ENCODE data around the gene ALDH8A1. TPM values are rescaled to one million over a fixed set of nuclear protein-coding genes. Genes with fewer than 3 reads are reported as not detected.

Gene ALDH8A1
- total RNA-seq, 2 donors from 2014 or later = 0.55 to 0.56 TPM

DNA sequence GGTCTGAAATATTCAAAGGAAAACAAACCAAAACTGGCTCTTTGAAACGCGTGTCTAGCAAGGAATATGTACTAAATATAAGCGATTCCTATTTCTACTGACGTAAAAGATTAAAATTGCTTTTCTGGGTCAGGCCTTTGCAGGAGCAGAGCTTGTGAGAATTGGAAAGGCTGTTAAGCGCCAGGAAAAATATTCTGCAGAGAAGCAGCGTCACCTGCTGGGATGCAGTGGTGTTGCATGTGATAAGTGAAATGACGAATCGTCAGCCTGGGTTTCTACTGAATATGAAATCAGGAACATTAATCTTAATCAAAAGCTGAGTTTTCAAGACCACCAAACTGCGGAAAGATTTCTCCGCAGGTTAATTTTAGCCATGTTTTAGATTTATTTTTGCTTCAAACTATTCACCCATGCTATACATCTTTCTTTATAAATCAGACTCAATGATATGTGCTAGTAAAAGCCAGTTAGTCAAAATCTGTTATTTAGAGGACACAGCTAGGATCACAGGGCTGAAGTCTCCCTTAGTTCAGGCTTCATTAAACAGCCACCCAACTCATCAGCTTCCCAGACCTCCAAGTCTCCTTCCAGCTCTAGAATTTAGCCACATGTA, 67.4 kb downstream of the ALDH8A1 start:
- ATAC-seq = peak; percentile 73
- intact Hi-C loops (cut with DNase I, micrococcal nuclease) = no loop called here
- DNase-seq = peak in 1 of 2 donors; percentile 71

DNA sequence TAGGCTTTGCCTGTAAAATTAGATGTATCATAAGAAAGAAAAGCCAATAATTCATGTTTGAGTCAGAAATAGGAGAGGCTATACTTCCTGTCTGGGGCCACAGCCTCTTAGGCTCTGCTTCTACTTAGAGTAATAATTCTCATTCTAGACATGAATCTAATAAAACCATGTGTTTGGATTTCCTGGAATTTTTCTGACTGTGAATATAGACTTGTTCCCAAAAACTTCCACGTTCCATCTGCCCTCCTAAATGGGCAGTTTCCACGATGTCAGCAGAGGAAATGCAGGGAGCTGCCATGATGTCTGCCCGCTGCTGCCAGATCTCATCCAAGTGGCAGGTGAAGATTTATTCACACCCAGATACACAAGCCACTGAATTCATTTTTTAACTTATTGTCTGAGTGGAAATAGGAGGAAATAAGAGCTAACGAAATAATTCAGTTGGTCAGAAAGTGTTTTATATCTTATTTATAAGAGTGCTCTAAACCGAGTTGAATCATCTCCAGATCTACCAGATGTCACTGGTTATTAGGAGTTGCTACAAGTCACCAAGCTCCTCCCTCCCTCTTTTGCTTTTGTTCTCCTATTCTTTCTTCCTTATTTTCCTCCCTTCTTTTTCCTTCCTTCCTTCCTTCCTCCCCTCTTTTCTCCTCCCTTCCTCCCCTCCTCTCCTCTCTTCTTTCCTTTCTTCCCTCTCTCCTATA, 69.3 kb downstream of the ALDH8A1 start:
- ATAC-seq (no peak), DNase-seq (no peak)
- intact Hi-C loops (cut with DNase I, micrococcal nuclease) = no loop called here

DNA sequence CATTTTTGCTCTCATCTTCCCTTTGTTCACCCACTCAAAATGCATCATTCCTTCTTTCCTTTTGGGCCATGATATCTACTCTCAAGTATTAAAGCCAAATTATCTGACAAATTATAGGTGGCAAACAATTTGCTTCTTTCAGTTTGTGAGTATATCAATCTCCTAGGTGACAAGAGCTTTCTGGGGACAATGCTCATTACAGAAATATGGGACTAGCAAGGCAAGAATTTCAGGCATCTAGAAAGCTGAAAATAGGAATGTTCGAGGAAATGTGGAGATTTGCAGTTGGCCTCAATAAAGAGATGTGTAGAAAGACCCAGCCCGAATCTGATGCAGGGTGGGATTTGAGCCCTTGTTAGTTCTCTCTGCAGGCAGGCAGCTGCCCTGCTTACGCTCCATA, 71.8 kb downstream of the ALDH8A1 start:
- ATAC-seq (no peak), DNase-seq (no peak)
- intact Hi-C loops (cut with DNase I, micrococcal nuclease) = no loop called here

DNA sequence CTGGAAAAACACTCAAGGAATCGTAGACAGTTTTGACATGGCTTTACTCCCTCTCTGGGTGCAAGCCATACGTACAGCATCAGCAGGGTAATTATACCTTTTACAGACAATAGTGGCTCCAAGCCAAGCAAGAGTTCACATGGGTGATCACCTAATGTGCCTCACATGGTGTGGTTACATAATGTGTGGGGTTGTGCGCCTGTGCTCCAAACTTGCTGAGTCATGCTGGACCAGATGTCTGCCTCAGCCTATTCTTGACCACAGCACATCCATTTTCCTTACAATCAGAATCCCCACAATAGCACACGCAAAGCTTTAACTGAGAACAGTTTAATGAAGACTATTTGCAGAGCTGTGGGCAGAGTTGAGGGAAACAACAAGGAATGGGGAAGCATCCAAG, 74.5 kb downstream of the ALDH8A1 start:
- ATAC-seq (no peak), DNase-seq (no peak)
- intact Hi-C loops (cut with DNase I, micrococcal nuclease) = no loop called here

DNA sequence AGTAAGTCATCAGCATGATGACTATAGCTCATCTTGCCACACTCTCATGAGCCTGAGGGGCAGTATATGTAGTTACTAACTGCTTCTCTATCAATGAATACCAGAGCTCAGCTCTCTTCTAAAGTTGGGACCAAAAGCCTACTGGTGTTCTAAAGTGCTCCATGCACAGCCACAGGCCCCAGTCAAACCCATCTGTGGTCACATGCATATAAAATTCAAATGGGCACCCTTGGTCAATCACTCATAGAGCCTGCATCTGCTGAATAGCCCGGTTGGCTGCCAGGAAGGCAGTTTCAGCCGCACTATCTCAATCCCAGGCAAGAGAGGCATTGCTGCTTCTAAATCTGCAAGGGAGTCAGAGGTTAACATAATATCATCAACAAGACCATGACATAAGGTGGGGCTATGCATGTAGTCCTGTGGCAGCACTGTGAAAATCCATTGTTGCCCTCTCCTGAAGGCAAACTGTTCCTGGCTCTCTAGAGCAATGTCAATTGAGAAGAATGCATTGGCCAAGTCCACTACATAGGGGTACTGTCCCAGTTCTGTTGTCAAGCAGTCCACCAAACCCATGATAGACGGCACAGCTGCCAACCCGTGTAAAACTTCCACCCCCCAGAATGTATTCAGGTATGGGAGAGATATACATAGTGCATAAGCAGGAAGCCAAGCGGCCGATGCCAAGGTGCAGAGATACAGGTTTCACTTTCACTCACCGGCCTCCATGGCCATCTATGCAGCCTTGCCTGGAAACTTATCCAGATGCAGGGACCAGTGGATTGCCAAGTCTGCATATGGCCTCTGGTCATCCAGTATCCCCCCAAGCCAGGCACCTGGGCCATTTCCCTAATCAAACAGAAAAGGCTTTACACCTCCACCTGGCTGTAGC, 76.2 kb downstream of the ALDH8A1 start:
- DNase-seq (peak in 1 of 2 donors; percentile 11), ATAC-seq (no peak)
- intact Hi-C loops (cut with DNase I, micrococcal nuclease) = no loop called here

DNA sequence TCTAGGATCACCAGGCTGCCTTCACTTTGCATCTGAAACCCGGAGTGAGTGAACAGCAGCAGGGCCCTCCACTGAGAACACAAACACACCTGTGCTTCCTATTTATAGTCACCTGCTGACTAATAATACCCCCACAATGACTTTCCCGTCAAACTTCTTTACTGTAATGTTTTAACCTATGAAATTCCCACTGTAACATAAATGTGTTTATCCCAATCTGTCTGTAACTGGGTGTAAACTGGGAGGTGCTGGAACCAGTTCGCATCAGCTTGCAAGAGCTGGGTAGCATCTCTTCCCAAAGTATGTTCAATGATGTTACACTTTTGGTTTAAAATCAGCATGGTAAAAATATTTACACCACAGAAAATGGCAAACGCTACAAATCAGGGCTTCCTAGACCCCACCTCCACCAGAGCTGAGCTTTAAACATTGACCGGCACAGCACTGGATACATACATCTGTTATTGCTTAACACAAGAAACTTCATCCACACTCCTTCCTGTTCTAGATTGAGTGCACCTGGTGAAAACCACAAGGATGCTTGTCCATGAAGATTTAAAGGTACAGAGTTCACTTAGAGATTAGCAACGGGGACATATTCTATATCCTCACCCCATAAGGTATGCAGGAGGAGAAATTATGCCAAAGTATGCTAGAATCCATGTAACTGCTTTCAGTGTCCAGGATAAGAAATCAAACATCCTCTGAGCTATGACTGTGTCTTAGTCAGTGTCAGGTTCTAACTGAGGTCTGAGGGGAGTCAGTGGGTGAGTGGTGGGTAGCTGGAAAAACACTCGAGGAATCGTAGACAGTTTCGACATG, 79.0 kb downstream of the ALDH8A1 start:
- ATAC-seq (no peak), DNase-seq (no peak)
- intact Hi-C loops (cut with DNase I, micrococcal nuclease) = no loop called here

GRCh38 chr6:134868812-134869211, 81.1 kb downstream of the ALDH8A1 start:
- DNase-seq (no peak), ATAC-seq (no peak)
- intact Hi-C loops (cut with DNase I, micrococcal nuclease) = no loop called here

Small RNAs within 50 kb of the gene (microRNA-seq; reads per million reads assigned to microRNA genes)
- 0 reads per million in 2 donors for gene MIR3662

Other genes starting within 250 kb of the ALDH8A1 start
- 10 to 100 TPM; 48.9 to 50.0 TPM for gene HBS1L, start 104.7 kb upstream of the ALDH8A1 start, total RNA-seq
- 10 to 100 TPM; 51.1 to 72.8 TPM for gene MYB, start 231.2 kb upstream of the ALDH8A1 start, total RNA-seq